HG03025 (cell line): ENCODE measurements around the gene CR1L.
"Not testable (repeated sequence)": the region's sequence is repeated elsewhere in the genome, so short reads cannot be mapped to it uniquely, and the experiment has no call there.

Experiments
- ATAC-seq: cut with Tn5 transposase; IDR thresholded peaks from one replicate; pipeline ENCODE4 v1.9.1; 2021; ENCODE audit warnings: mild to moderate bottlenecking, moderate library complexity; ENCODE audit not compliant: unreplicated experiment, low FRiP score

CR1L gene

GRCh38 chr1:207676153-207676552, 31.2 kb downstream of the CR1L start:
- no peak for ATAC-seq

GRCh38 chr1:207680590-207681388, 35.9 kb downstream of the CR1L start:
- ATAC-seq, result not testable (repeated sequence)

GRCh38 chr1:207682872-207683434, 38.0 kb downstream of the CR1L start:
- not testable (repeated sequence) for ATAC-seq

- not testable (repeated sequence) for ATAC-seq
These were observed 45.6 kb downstream of the CR1L start for GRCh38 chr1:207690551-207690950.

- no peak for ATAC-seq
These were observed 46.1 kb downstream of the CR1L start for GRCh38 chr1:207691010-207691409.

- ATAC-seq, result no peak
These were observed 46.9 kb downstream of the CR1L start for GRCh38 chr1:207691841-207692240.

GRCh38 chr1:207692291-207692690, 47.4 kb downstream of the CR1L start:
- ATAC-seq, result not testable (repeated sequence)

- no peak for ATAC-seq
These were observed 51.0 kb downstream of the CR1L start for GRCh38 chr1:207695891-207696290.

GRCh38 chr1:207698822-207699483, 54.0 kb downstream of the CR1L start:
- ATAC-seq, result no peak

- no peak for ATAC-seq
These were observed 57.4 kb downstream of the CR1L start for GRCh38 chr1:207702317-207702716.

GRCh38 chr1:207703712-207704111, 58.8 kb downstream of the CR1L start:
- no peak for ATAC-seq

GRCh38 chr1:207708004-207708403, 63.1 kb downstream of the CR1L start:
- not testable (repeated sequence) for ATAC-seq

GRCh38 chr1:207711285-207711684, 66.4 kb downstream of the CR1L start:
- ATAC-seq, result no peak

GRCh38 chr1:207712701-207713100, 67.8 kb downstream of the CR1L start:
- ATAC-seq, result not testable (repeated sequence)

- ATAC-seq, result no peak
These were observed 68.6 kb downstream of the CR1L start for GRCh38 chr1:207713529-207713928.

GRCh38 chr1:207719234-207719633, 74.3 kb downstream of the CR1L start:
- no peak for ATAC-seq

- not testable (repeated sequence) for ATAC-seq
These were observed 83.4 kb downstream of the CR1L start for GRCh38 chr1:207728200-207728858.

- ATAC-seq, result not testable (repeated sequence)
These were observed 92.7 kb downstream of the CR1L start for GRCh38 chr1:207737503-207738157.

- ATAC-seq, result not testable (repeated sequence)
These were observed 93.3 kb downstream of the CR1L start for GRCh38 chr1:207738158-207738659.

GRCh38 chr1:207740207-207740606, 95.3 kb downstream of the CR1L start:
- no peak for ATAC-seq
